GM19468 (cell line): ENCODE measurements around the gene MILR1.
"Not testable (repeated sequence)": the region's sequence is repeated elsewhere in the genome, so short reads cannot be mapped to it uniquely, and the experiment has no call there.

Experiments
- ATAC-seq: cut with Tn5 transposase; IDR thresholded peaks from one replicate; pipeline ENCODE4 v1.9.1; 2021; ENCODE audit warnings: mild to moderate bottlenecking, moderate library complexity, moderate number of reproducible peaks; ENCODE audit not compliant: unreplicated experiment; ENCODE audit errors: extremely low read depth

Gene MILR1, protein sequence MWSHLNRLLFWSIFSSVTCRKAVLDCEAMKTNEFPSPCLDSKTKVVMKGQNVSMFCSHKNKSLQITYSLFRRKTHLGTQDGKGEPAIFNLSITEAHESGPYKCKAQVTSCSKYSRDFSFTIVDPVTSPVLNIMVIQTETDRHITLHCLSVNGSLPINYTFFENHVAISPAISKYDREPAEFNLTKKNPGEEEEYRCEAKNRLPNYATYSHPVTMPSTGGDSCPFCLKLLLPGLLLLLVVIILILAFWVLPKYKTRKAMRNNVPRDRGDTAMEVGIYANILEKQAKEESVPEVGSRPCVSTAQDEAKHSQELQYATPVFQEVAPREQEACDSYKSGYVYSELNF

DNA sequence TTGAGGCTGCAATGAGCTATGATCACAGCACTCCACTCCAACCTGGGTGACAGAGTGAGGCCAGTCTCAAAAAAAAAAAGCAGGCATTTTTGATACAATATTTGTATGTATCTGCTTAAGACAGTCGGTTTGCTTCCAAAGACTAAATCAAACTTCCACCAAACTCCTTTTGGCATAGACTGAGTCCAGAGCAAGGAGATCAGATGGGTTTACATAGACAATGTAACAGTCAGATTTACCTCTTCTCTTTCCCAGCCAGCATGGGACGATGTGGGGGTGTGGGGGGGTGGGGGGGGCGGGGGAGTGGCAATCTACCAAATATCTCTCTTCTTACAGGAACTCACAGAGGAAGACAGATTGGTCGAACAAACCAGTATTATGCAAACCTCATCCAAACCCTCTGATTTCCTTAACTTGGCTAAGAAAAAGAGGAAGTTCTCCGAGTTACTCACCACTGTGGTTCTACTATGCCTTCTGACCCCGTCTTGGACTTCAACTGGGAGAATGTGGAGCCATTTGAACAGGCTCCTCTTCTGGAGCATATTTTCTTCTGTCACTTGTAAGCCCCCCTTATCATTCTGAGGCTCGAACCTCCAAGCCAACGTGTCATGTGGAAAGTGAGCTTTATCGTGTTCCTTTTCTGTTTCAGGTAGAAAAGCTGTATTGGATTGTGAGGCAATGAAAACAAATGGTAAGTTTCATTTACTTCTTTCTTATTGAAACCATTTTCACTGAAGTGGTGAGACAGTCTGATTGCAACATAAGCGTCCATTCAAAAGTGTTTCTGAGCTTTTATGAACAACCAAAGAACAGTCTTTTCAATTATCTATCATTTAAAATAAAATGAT is at the start of gene MILR1:
Gene MILR1, plus strand, starts transcription at position 451 of the 848 bp plus-strand sequence. Its CDS starts 54 bp downstream, at position 505.
- ATAC-seq, result no peak

DNA sequence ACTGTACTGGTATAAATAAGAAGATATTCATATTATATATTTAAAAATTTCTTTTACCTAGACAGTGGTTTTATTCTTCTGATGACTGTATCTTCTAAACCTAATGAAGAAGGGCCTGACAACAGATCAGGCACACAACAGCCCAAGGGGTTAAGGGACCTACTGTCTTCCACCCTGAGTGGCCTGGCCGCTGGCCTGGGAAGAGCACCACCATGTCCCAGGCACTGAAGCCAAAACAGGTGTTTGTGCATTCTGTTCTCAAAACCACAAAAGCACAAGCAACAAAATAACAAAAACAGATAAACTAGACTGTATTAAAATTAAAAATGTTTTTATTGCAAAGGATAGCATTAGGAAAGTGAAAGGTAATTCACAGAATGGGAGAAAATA is 49.2 kb upstream of the MILR1 start:
- no peak for ATAC-seq

DNA sequence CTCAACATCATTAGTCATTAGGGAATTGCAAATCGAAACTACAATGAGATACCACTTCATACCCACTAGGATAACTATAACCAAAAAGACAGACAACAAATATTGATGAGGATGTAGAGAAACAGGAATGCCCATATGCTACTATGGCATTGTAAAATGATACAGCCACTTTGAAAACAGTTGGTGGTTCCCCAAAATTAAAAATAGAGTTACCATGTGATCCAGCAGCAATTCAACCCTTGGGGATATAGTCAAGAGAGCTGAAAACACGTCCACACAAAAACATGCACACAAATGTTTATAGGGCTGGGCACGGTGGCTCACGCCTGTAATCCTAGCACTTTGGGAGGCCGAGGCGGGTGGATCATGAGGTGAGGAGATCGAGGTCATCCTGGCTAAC is 48.3 kb upstream of the MILR1 start:
- no peak for ATAC-seq

DNA sequence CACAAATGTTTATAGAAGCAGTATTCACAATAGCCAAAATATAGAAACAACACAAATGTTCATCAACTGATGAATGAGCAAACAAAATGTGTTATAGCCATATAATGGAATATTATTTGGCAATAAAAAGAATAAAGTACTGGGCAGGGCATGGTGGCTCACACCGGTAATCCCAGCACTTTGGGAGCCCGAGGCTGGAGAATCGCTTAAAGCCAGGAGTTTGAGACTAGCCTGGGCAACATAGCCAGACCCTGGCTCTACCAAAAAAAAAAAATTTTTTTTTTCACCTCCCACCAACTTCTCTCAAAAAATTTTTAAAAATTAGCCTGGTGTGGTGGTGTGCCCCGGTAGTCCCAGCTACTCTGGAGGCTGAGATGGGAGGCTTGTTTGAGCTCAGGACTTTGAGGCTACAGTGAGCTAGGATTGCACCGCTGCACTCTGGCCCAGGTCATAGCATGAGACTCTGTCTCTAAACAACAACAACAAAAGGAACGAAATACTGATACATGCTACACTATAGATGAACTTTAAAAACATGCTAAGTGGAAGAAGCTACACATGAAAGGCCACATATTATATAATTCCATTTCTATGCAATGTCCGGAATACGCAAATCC is 47.6 kb upstream of the MILR1 start:
- no peak for ATAC-seq

DNA sequence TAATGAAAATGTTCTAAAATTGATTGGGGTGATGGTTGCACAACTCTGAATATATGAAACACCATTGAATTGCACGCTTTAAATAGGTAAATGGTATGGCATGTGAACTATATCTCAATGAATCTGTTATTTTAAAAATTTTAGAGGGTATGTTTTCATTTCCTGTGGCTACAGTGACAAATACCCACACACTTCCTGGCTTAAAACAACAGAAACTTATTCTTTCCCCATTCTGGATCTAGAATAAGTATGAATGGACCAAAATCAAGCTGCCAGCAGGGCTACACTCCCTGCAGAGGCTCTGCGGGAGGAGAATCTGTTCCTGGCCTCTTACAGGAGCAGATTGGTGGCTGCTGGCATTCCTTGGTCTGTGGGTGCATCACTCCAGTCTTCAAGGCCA is 47.0 kb upstream of the MILR1 start:
- no peak for ATAC-seq

DNA sequence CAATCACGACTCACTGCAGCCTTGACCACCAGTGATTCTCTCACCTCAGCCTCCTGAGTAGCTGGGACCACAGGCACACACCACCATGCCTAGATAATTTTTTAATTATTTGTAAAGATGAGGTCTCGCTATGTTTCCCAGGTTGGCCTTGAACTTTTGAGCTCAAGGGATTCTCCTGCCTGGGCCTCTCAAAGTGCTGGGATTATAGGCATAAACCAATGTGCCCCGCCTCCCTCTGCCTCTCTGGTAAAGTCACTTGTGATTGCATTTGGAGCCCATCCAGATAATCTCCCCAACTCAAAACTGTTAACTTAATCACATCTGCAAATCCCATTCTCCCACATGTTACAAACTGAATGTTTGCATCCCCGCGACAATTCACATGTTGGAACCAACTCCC is 46.4 kb upstream of the MILR1 start:
- ATAC-seq, result no peak

DNA sequence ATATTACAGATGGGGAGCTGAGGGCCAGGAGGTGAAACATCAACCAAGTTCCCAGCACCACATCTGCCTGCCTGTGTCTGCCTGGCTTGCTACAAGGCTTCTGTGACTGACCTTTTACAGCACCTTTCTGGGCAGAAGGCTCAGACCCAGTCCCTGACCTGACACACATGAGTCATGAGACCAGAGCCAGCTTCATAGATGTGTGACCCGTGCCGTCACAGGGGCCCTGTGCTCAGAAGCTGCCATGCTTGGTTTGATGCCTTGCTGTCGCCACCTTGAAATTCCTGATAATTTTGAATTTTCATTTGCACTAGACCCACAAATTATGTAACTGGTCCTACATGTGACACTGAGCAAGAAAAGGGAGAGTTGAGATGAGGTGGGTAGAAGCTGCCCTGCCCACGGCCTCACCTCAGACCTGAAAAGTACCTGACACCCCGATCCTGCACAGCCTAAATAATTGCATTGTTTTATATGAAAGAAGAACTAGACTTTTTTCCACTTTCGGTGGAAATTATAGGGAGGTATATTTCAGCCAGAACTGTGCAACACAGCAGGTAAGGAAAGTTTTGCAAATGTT is 44.9 kb upstream of the MILR1 start:
- no peak for ATAC-seq

DNA sequence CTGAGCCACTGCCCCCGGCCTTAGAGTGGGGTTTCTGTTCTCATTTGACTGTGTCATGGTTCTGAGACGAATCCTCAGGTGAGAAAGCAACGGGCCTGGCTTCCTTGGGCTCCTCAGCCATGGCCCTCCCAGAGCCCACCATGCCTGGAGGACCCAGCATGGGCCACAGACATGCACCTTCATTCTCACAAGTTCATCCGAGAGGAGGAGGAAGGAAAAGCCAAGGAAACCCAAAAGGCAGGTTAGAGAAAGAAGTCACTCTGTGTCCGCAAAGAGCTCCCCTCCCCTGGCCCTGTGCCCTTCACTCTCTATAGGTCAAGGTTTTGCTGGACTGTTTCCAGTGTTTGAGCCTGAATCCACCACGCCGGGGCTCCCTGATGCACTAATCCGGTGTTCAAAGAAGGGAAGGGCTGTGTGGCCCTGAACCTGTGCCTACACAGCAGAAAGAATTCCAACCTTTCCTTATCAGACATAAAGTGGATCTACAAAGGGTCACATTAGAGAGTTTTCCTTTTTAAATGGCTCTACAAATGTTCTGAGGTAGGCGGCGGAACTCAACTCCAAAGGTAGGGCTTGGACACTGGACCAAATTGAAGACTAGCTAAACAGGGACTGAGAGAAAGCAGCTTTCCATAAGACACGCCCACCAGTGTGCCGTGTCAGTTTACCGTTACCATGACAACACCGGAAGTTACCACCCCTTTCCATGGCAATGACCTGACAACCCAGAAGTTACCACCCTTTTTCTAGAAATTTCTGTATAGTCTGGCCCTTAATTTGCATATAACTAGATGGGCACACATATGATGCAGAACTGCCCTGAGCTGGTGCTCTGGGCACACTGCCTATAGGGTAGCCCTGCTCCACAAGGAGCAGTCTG is 42.4 kb upstream of the MILR1 start:
- ATAC-seq, result no peak

DNA sequence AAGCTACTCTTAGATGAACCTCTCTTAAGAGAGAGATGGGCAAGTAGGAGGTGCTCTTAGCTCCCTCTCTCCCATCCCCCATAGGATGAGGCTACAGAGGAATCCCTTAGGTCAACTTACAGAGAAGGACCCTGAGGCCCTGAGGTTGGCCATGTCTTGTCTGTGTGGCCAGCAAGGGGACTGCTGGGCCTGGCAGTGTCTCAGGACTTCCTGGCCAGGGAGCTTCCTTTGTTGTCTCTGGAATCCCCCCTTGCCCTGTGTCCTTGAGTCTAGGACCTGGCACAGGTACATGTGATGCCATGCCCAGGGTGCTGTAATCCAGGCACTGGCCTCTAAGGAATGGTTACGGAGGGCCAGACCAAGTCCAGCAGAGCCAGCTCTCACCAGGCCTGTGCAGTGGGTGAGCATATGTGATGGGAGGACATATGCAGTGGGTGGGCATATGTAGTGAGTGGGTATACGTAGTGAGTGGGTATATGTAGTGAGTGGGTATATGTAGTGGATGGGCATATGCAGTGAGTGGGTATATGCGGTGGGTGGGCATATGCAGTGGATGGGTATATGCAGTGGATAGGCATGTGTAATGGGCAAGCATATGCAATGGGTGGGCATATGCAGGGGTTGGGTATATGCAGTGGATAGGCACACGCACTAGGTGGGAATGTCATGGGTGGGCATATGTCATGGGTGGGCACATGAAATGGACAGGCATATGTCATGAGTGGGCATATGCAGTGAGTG is 38.0 kb upstream of the MILR1 start:
- no peak for ATAC-seq

DNA sequence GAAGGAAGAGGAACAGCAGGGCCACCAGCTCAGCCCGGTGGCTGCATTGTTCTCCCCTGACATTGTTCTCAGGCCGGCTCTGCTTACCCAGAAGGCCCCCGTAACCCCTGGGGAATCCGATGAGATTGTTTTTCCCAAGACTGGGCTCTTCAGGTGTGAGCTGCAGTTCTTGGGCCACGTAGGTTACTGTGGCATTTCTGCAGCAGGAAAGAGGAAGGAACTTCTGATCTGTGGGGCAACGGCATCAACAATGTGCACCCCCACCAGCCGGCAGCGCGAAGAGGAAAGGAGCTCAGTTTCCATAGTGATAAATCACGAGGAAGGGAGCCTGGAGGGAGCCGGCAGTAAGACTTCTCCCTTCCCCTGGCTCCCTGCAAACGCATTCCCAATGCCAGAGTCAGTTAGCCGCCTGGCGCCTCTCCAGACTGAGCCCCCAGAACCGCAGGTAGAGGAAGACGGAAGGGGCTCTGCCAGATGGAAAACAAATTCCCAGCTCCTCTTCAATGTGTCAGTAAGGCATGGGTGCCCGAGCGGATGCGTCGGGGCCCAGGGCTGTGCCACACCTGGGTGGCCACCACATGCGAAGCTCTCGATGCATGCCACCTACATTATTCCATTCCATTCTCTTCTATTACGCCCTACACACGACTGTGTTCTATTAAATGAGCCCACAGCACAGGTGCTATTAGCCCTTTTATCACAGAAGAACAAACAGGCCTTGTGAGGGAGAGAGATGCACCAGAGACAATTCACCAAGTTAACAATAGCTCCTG is 36.7 kb upstream of the MILR1 start:
- no peak for ATAC-seq

DNA sequence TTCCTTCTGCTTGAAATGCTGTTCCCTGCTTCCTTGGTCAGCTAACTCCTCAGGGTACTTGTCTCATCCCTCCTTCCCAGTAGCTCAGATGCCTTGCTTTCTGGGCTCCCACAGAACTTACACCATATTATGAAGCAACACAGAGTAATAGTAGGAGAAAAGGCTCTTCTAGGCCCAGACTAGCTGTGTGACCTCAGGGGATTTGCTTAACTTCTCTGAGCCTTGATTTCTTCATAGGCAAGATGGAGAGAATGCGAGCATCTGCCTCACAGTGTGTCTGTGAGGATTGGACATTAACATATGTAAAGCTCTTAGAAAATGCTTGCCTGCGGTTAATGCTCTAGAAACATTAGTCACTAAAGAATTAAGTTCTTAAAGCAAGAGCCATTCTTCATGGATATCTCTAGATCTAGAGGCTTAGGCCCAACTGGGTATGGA is 36.0 kb upstream of the MILR1 start:
- ATAC-seq, result no peak

DNA sequence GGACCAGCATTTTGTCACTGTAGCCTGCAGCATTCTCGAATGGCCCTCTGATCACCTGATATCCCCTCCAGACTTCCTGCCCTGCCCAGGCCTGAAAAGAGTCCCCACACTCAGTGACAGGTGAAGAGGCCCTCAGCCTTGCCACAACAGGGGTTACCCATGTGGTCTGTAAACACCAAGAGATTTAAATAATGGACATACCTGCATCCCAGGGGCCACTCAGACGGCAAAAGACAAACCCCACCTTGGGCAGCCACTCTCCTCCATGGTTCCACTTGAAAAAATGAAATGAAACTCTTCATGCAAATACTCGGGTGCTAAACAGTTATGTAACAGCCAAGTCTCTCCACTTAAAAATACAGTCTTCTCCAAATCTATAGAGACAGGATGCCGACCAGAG is 35.4 kb upstream of the MILR1 start:
- peak; percentile 22 for ATAC-seq

DNA sequence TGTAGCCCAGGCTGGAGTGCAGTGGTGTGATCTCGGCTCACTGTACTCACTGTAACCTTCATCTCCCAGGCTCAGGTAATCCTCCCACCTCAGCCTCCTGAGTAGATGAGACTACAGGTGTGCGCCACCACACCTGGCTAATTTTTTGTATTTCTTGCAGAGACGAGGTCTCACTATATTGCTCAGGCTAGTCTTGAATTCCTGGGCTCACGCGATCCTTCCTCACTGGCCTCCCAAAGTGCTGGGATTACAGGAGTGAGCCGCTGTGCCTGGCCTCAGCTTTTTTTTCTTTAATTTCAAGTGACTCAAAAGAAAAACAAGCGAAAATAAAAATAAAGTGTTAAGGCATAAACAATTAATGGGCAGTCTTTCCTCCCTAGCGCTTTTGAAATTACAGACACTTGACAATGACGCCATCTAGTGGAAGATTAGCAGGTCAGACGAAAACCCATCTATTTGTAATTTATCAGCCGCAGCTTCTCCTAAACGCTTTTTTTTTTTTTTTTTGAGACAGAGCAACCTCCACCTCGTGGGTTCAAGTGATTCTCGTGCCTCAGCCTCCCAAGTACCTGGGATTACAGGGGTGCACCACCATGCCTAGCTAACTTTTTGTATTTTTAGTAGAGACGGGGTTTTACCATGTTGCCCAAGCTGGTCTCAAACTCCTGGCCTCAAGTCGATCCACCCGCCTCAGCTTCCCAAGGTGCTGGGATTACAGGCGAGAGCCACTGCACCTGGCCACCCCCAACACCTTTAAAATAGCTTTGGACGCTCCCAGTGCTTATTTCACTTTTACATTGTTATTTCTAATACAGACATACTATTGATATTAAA is 30.2 kb upstream of the MILR1 start:
- no peak for ATAC-seq

DNA sequence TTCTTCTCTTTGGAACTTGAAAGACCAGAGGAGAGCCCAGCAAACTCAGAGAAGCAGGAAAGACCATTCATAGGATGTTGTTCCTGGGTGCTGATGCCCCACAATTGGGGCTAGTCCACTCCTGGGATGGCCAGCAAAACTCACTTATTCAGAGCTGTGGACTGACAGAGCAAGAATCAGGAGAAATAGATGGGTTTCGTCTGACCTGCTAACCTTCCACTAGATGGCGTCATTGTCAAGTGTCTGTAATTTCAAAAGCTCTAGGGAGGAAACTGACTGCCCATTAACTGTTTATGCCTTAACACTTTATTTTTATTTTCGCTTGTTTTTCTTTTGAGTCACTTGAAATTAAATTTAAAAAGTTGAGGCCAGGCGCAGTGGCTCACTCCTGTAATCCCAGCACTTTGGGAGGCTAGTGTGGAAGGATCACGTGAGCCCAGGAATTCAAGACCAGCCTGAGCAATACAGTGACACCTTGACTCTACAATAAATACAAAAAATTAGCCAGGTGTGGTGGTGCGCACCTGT is 28.7 kb upstream of the MILR1 start:
- ATAC-seq, result peak; percentile 39

DNA sequence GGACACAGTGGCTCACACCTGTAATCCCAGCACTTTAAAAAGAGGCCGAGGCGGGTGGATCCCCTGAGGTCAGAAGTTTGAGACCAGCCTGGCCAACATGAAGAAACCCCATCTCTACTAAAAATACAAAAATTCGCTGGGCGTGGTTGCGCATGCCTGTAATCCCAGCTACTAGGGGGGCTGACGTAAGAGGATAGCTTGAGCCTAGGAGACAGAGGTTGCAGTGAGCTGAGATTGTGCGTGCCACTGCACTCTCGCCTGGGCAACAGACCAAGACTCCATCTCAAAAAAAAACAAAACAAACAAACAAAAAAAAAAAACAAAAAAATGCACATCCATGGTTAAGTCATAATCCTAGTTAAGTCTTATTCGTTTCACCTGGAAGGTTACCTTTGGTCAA is 26.8 kb upstream of the MILR1 start:
- not testable (repeated sequence) for ATAC-seq

DNA sequence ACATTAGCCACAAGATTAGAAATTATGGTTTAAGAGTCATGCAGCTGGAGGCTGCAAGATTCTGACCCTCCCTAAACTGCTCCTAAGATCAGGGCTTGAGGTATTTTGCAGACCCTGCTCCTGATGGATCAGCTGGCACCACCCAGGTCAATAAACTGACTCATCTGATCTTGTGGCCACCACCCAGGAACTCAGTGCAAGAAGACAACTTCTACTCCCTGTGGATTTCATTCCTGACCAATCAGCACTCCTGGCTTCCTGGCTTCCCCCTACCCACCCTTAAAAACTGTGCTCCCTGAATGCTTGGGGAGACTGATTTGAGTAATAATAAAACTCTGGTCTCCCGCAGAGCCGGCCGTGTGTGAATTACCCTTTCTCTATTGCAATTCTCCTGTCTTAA is 25.0 kb upstream of the MILR1 start:
- ATAC-seq, result no peak

DNA sequence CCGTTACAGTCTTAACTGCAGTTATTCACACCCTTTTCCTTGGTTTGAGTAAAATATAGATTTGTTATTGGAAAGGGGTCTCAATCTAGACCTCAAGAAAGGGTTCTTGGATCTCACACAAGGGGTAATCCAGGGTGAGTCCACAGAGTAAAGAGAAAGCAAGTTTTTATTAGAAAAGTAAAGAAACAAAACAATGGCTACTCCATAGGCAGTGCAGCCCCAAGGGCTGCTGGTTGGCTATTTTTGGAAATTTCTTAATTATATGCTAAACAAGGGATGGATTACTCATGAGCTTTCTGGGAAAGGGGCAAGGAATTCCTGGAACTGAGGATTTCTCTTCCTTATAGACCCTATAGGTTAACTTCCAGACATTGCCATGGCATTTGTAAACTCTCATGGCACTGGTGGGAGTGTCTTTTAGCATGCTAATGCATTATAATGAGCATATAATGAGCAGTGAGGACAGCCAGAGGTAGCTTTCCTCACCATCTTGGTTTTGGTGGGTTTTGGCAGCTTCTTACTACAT is 24.5 kb upstream of the MILR1 start:
- ATAC-seq, result no peak
